ENCODE measurements around the gene TOMM20.

TOMM20 gene

DNA sequence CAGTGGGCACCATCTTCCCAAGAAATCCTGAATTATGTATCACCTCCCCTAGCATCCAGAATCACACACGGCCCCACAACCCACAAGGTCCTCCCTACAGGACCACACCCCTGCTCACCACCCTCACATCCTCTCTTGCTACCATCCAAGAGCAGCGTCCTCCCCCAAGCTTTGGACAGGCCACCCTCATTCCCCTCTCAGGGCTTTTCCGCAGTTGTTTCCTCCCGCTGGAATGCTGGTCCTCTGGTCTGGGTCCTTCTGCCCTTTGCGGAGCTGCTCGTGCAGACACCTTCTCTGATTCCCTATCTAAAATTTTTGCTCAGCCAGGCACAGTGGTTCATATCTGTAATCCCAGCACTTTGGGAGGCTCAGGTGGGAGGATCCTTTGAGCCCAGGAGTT lies 56.5 kb downstream of the TOMM20 start:
- no peak overlapping the region for H3K4me3 ChIP-seq (ENCODE audit: low read depth in 1 of 2, low read length in 1 of 2)
- no peaks in the 10 kb centered on the region for H3K9me3 ChIP-seq
- TF ChIP-seq, protein P1, sequence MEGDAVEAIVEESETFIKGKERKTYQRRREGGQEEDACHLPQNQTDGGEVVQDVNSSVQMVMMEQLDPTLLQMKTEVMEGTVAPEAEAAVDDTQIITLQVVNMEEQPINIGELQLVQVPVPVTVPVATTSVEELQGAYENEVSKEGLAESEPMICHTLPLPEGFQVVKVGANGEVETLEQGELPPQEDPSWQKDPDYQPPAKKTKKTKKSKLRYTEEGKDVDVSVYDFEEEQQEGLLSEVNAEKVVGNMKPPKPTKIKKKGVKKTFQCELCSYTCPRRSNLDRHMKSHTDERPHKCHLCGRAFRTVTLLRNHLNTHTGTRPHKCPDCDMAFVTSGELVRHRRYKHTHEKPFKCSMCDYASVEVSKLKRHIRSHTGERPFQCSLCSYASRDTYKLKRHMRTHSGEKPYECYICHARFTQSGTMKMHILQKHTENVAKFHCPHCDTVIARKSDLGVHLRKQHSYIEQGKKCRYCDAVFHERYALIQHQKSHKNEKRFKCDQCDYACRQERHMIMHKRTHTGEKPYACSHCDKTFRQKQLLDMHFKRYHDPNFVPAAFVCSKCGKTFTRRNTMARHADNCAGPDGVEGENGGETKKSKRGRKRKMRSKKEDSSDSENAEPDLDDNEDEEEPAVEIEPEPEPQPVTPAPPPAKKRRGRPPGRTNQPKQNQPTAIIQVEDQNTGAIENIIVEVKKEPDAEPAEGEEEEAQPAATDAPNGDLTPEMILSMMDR (IDR thresholded peaks at IDR 0.05): no peak
- peak overlapping the region; percentile 100 for H3K27ac ChIP-seq
- H3K4me1 ChIP-seq (ENCODE audit: control insufficient read depth in 1 of 2, insufficient read depth in 1 of 2, low read depth in 1 of 2, low read length in 1 of 2): peaks cover 68 to 70% of the 10 kb centered on the region in 2 experiments
- no peaks in the 10 kb centered on the region for H3K36me3 ChIP-seq
- no peaks in the 10 kb centered on the region for H3K27me3 ChIP-seq

DNA sequence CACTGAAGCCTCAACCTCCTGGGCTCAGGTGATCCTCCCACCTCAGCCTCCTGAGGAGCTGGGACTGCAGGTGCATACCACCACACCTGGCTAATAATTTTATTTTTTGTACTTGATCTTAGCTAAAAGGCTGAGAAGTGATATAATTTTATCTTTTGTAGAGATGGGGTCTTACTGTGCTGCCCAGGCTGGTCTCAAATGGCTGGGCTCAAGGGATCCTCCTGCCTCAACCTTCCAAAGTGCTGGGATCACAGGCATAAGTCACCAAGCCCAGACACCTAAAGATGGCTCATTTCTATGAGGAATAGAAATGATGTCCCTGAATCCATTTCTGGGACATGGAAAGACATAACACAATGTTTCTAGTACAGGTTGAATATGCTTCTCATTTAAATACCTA lies 57.8 kb downstream of the TOMM20 start:
- Histone ChIP-seq H3K4me1 (ENCODE audit: control insufficient read depth in 1 of 2, insufficient read depth in 1 of 2, low read depth in 1 of 2, low read length in 1 of 2) (peaks cover 58 to 70% of the 10 kb centered on the region in 2 experiments), H3K9me3 (no peaks in the 10 kb centered on the region), H3K27ac (peak overlapping the region; percentile 3), H3K4me3 (ENCODE audit: low read depth in 1 of 2, low read length in 1 of 2) (no peak overlapping the region), H3K27me3 (no peaks in the 10 kb centered on the region), H3K36me3 (no peaks in the 10 kb centered on the region)
- TF ChIP-seq, protein P1 (IDR thresholded peaks at IDR 0.05): no peak

DNA sequence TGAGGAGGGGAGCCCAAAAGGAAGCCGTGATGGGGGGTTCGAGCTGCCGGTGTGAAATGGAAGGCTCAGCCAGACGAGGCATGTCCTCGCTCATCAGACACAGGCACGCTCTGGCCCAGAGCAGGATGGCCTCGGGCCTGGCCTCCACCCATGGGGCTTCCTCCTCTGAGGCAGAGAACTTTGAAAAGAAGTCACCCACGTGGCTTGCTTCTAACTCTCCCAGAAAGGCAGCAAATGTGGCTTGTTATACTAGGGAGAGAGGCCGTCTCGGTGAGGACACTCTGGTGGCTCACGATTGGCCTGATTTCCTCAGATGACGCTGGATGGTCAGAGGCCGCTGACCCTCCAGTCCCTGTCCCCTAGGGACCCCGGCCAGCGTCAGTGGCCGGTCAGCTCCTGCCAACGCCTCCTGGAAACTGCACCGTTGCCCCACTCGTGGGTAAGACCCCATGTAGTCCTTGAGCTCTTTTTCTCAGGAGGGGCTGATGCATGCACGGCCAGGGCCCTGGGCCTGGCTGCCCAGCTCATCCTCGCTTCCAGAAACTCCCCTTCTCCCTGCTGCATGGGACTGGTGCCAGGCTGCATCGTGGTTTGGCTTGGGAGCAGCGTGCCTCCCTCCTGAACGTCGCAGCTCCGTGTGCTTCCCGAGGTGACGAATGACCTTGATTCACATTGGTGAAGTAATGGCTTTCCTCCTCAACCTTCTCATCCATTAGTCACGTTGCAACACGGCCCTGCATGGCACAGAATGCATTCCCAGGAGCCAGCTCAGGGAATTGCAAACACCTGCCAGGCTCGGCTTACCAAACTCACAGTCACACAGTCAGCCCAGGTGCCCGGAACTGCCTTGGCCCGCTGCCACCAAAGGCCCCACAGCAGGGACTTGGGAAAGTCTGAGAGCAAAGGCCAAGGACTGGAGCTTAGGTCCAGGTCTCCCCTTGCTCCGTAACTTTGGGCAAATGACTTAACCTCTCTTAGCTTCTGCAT lies 58.8 kb downstream of the TOMM20 start:
- Histone ChIP-seq H3K4me3 (ENCODE audit: low read depth in 1 of 2, low read length in 1 of 2) (no peak overlapping the region), H3K27me3 (no peaks in the 10 kb centered on the region), H3K4me1 (ENCODE audit: control insufficient read depth in 1 of 2, insufficient read depth in 1 of 2, low read depth in 1 of 2, low read length in 1 of 2) (peaks cover 52 to 70% of the 10 kb centered on the region in 2 experiments), H3K27ac (peak overlapping the region; percentile 14), H3K9me3 (no peaks in the 10 kb centered on the region), H3K36me3 (no peaks in the 10 kb centered on the region)
- TF ChIP-seq, protein P1 (IDR thresholded peaks at IDR 0.05): no peak

DNA sequence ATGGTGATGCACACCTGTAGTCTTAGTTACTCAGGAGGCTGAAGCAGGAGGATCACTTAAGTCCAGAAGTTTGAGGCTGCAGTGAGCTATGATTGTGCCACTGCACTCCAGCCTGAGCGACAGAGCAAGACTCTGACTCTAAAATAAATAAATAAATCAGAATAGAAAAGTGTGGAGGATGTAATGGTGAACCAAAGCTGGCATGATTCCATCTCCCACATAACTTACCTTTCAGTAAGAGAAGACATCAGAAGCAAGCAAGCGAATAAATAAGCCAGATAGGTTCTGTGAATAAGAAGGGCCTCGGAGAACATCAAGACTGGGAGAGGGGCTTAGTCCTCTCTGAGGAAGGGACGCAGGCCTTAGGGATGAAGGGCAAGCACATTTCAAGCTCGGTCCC lies 59.5 kb downstream of the TOMM20 start:
- TF ChIP-seq, protein P1 (IDR thresholded peaks at IDR 0.05): no peak
- H3K27ac ChIP-seq: no peak overlapping the region
- H3K9me3 ChIP-seq: no peaks in the 10 kb centered on the region
- no peaks in the 10 kb centered on the region for H3K27me3 ChIP-seq
- H3K4me1 ChIP-seq (ENCODE audit: control insufficient read depth in 1 of 2, insufficient read depth in 1 of 2, low read depth in 1 of 2, low read length in 1 of 2): peaks cover 52 to 70% of the 10 kb centered on the region in 2 experiments
- no peak overlapping the region for H3K4me3 ChIP-seq (ENCODE audit: low read depth in 1 of 2, low read length in 1 of 2)
- H3K36me3 ChIP-seq: no peaks in the 10 kb centered on the region

DNA sequence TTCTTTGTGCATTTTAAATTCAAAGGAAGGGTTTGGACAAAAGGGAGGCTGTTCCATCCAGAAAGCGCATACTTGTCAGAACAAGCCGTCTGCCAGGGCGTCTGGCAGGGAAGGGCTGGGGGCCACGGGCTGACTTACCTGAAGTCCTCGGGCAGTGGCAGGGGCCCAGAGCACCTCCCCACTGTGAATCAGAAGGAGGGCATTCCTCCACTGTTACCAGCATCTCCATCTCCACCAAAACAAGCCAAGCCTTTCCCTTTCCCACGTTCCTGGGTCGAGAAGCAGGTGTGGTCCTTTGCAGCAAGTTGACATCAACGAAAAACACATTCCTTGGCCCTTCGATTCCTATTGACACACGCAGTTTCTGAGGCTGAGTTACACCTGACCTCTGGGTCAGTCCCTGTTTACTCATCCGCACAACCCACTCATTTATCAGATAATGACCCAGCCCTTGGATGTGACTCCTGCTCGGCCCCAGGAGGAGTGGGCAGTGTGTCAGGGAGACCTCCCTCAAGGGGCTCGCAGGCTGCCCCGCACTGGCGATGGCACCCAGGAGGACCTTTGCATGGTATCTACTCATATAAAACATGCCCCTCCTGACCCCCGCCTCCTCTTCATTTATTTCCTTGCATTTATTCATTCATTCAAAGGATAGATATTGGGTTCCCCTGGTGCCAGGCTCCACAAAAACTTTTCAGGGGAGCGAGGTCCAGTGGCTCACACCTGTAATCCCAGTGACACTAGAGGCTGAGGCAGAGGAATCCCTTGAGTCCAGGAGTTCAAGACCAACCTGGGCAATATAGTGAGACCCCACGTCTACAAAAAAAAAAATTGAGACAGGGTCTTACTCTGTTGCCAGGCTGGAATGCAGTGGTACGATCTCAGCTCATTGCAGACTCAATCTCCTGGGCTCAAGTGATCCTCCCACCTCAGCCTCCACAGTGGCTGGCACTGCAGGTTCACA lies 60.2 kb downstream of the TOMM20 start:
- Histone ChIP-seq H3K36me3 (no peaks in the 10 kb centered on the region), H3K9me3 (no peaks in the 10 kb centered on the region), H3K27me3 (no peaks in the 10 kb centered on the region), H3K4me1 (ENCODE audit: control insufficient read depth in 1 of 2, insufficient read depth in 1 of 2, low read depth in 1 of 2, low read length in 1 of 2) (peaks cover 52 to 70% of the 10 kb centered on the region in 2 experiments), H3K4me3 (ENCODE audit: low read depth in 1 of 2, low read length in 1 of 2) (no peak overlapping the region), H3K27ac (peak overlapping the region; percentile 62)
- TF ChIP-seq, protein P1 (IDR thresholded peaks at IDR 0.05): no peak
